Activated gamma-delta T cell treated with anti-CD3 and anti-CD28 coated beads, Interleukin-2, amount 50 U/mL, for 16 hours (primary cell): ENCODE results near the gene NAA60.
A peak's percentile ranks its signal among the peaks of the same experiment; 100 is the strongest.

Experiments used
- DNase-seq: peaks from one replicate; pipeline ENCODE4 v3.0.0-alpha.2; 2020; ENCODE audit warnings: low read depth

Gene NAA60

GRCh38 chr16:3511286-3512180, 68.1 kb downstream of the NAA60 start:
- no peak for DNase-seq

DNA sequence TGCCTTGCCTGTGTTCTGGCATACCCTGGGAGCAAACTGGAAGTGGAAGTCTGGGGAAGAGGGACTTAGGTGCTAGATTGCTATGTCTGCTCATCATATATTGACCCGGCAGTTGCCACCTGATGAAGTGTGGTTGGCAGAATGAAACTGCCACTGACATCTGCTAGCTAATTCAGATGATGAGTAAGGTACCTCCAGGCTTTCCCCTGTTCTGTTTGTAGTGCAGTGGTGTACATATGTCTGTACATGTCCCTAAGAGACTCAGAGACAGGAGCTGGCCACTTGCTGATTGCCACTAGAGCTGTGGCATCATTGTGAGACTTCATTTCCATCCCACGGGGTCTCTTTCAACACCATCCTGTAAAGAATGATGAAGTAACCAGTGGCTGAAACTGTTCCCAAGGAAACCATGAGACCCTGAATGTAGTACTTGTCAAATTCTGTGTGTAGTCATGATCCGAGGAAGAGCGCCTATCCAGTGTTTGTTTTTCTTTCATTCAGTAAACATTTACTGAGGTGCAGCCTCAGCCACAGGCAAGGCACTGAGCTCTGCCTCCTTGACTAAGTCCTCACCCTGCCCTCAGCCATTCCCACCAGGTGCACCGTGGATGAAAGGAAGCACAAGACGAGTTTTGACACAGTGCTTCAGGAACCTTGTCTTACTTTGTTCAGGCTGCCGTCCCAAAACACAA, 70.6 kb downstream of the NAA60 start:
- no peak for DNase-seq

GRCh38 chr16:3514621-3515020, 71.1 kb downstream of the NAA60 start:
- DNase-seq = no peak

GRCh38 chr16:3515897-3516296, 72.4 kb downstream of the NAA60 start:
- DNase-seq = no peak

GRCh38 chr16:3518292-3518985, 75.0 kb downstream of the NAA60 start:
- no peak for DNase-seq

GRCh38 chr16:3518986-3519348, 75.5 kb downstream of the NAA60 start:
- DNase-seq = no peak

GRCh38 chr16:3519581-3519980, 76.1 kb downstream of the NAA60 start:
- DNase-seq = no peak

- DNase-seq = no peak
Measured at GRCh38 chr16:3520413-3520812, 76.9 kb downstream of the NAA60 start.

GRCh38 chr16:3520841-3521240, 77.4 kb downstream of the NAA60 start:
- no peak for DNase-seq

DNA sequence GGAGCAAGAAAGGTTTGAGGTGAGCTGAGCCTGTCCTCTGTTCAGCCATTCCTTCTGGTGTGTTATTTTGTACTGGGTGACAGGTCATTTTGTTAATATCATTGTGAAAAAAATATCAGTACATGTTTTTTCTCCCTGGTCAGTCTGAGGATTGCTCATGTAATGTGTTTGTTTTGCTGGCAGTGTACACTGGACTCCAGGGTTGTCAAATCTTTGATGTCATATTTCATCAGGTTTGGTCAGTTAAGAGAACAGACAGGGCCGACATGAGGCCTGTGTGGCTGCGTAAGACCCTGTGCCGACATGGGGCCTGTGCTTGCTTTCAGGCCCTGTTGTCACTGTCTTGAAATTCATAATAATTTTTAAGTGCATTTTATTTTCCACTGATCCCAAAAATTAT, 79.8 kb downstream of the NAA60 start:
- no peak for DNase-seq

DNA sequence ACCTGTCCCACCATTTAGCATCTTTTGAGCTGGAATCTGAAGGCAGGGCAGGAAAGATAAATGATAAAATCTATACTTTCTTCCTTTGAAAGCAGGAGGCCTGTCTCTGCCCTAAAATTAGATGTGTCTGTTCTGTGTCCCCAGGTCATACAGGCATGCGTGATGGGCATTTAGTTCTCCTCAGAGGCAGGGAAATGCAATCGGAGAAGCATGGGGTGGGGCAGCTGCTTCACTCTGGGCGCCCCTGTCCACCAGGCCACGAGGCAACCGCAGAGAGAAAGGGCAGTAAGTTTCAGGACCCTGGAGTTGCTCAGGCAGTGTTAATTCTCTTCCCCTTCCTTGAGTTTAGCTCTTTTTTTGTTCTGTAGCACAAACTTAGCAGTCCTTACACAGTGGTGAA, 82.5 kb downstream of the NAA60 start:
- no peak for DNase-seq

GRCh38 chr16:3527216-3527829, 83.8 kb downstream of the NAA60 start:
- DNase-seq = peak; percentile 23

DNA sequence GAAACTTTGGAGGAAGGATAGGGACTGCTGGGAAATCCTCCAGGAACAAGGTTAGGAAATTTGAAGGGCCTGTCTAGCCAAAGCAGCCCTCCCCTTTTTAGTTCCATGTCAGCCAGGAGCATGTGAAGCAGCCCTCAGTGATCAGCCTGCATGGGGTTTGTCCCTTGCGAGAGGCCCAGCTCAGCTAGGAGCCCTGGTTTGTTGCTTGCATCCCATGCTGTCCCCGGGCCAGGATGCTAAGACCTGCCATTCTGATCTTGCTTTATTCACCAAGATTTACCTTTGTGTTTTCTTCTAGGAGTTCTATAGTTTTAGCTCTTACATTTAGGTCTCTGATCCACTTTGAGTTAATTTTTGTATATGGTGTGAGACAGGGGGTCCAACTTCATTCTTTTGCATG, 84.9 kb downstream of the NAA60 start:
- no peak for DNase-seq

- DNase-seq = no peak
Measured at GRCh38 chr16:3529175-3529574, 85.7 kb downstream of the NAA60 start.

GRCh38 chr16:3530371-3530914, 87.0 kb downstream of the NAA60 start:
- no peak for DNase-seq

DNA sequence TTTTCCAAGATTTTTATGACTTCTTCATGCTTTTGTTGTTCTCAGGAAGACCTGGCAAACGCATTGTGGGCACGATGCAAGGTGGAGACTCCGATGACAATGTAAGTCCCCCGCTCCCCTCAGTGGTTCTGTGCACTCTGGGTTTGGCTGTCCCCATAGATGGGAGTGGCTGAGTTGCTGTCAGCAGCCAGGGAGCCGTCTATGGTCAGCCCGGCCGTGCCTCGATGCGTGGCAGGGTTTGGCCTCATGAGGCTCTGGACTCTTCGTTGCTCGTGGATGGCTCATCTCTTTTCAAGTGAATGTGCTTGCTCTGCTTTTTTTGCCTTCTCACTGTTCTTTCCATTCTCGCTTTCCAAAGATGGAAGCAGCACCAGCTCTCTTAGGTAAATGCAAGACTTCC, 89.3 kb downstream of the NAA60 start:
- DNase-seq = no peak

DNA sequence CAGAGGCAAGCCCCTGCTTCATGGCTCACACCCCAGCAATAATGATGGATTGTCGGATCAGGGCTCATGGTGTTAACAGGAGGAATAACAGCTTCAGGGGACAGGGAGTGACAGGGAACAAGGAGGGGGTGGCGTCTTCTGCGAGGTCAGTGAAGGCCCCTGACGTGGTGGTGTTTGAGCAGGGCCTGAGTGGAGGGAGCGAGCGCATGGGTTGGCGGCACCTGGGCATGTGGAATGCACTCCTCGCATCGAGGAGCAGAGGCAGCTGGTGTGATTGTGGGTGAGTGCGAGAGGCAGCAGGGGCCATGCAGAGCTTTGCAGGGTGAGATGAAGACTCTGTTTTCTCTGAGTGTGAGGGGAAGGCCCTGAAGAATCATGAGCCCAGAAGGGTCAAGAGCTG, 90.6 kb downstream of the NAA60 start:
- DNase-seq = no peak

GRCh38 chr16:3536271-3536731, 92.8 kb downstream of the NAA60 start:
- DNase-seq = no peak
